Vagina (tissue), 2 donors: ENCODE results near the gene TECTA. TPM values are rescaled to one million over a fixed set of nuclear protein-coding genes. Genes with fewer than 3 reads are reported as not detected.
"Not testable (repeated sequence)": the region's sequence is repeated elsewhere in the genome, so short reads cannot be mapped to it uniquely, and the experiment has no call there.

ENCODE experiments used
- DNase-seq, 2 donors: peaks; one replicate each; pipeline ENCODE4 v3.0.0-alpha.2; 2017; ENCODE audit errors: extremely low spot score in 2 of 2
- H3K27ac ChIP-seq: fragments of 200-600 bp; sonication (generic); one replicate; pipeline ENCODE4 v1.5.1; 2019
- H3K27me3 ChIP-seq: fragments of 200-600 bp; sonication (generic); one replicate; pipeline ENCODE4 v1.5.1; 2019
- H3K36me3 ChIP-seq, 2 donors: fragments of 200-600 bp; sonication (generic); one replicate each; pipeline ENCODE4 v1.5.1; 2017 to 2019
- H3K4me1 ChIP-seq: fragments of 200-600 bp; sonication (generic); one replicate; pipeline ENCODE4 v1.5.1; 2019
- H3K4me3 ChIP-seq, 2 donors: fragments of 200-600 bp; sonication (generic); 1 replicate in 1 of 2; 2 replicates in 1 of 2; pipeline ENCODE4 v1.5.1; 2016 to 2019
- H3K9me3 ChIP-seq: fragments of 200-600 bp; sonication (generic); one replicate; pipeline ENCODE4 v1.5.1; 2019
- POLR2A ChIP-seq, 2 donors: fragments of 450-650 bp; IDR thresholded peaks; one replicate each; pipeline ENCODE4 v1.6.1; 2017; ENCODE audit warnings: antibody characterized with exemption in 2 of 2, mild to moderate bottlenecking in 2 of 2, moderate library complexity in 2 of 2
- POLR2AphosphoS5 ChIP-seq, 2 donors: sonication (generic); formaldehyde crosslinking; IDR thresholded peaks; one replicate each; pipeline ENCODE4 v1.9.0; 2017; ENCODE audit warnings: antibody characterized with exemption in 2 of 2, mild to moderate bottlenecking in 2 of 2, low read depth in 1 of 2; ENCODE audit not compliant: insufficient read depth in 1 of 2
- intact Hi-C: fragments of 100-400 bp; cut with DNase I; formaldehyde crosslinking; loops from one replicate; pipeline ENCODE4 v1.15.1; 2023
- total RNA-seq: library from RNA; depleted of rRNA; stranded (reverse); fragments of >200 nt; gene quantifications from one replicate; pipeline ENCODE4 v1.2.3, GENCODE V29; 2016
- TF ChIP-seq, protein P1 (sequence below), 3 experiments: fragments of 450-650 bp in 2 of 3; fragments of 200-600 bp in 1 of 3; sonication (generic) in 1 of 3; IDR thresholded peaks; one replicate each; pipeline ENCODE4 v1.5.1; 2017 to 2019; ENCODE audit warnings: antibody characterized with exemption in 3 of 3, mild to moderate bottlenecking in 2 of 3, moderate library complexity in 2 of 3

The TECTA gene
- total RNA-seq, 1 donor from 2014 or later = 1.2 TPM

DNA sequence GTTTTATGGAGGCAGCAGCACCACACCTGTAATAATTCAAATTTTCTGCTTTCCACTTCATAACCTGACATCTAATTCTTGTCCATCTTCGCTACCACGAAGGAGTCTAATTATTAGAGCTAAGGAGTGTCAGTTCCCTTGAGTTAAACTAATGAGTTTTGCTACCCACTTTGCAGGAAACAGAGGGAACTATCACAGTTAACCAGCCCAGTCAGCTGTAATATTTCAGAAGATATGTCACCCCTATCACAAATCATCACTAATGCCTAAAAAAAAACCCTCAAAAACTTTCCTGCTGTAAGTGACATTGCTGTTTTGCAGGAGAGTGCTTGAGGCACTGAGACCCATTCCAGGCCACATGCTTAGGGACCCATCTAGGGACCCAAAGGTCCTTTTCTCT, 8.4 kb downstream of the TECTA start:
- H3K9me3 ChIP-seq = no peaks in the 10 kb centered on the region
- intact Hi-C loops = no loop called here
- H3K36me3 ChIP-seq = no peaks in the 10 kb centered on the region
- H3K27me3 ChIP-seq = no peaks in the 10 kb centered on the region
- no peak overlapping the region for H3K27ac ChIP-seq
- TF ChIP-seq POLR2AphosphoS5 (IDR thresholded peaks at IDR 0.05; ENCODE audit: insufficient read depth in 1 of 2, low read depth in 1 of 2) = no peak
- TF ChIP-seq POLR2A (IDR thresholded peaks at IDR 0.05) = no peak
- no peak for DNase-seq
- H3K4me3 ChIP-seq = no peak overlapping the region
- peaks cover 24% of the 10 kb centered on the region for H3K4me1 ChIP-seq

DNA sequence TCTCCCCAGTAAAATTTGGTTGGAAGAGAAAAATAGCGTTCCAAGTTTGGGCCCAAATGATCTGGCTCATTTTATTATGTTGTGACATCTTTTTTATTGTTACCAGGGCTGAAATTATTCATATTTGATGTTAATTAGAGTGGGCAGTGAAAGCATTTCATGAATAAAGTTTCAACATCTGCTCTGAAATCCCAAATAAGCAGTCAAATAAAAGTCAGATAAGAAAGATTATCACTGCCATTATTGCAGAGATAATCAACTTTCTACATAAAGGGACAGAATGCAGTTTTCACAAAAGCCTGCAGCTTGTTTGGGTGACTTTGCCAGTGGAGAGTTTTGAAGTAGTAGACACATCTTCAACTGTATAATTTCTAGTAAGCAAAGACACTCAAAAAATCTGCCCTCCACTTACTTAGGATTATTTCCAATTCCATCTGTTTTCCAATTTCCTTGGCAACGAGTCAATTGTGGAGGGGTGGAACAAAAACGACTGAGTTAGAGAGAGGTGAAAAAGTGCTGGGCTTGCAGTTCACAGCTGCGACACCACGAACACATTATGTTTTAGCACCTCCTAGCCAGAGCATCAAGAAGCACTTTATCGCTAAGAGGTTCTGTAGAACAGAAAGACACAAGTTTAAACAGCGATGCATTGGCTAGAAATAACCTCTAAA, 9.0 kb downstream of the TECTA start:
- intact Hi-C loops = no loop called here
- peak in 1 of 2 donors; percentile 42 for DNase-seq
- Histone ChIP-seq H3K27me3 (no peaks in the 10 kb centered on the region), H3K4me3 (no peak overlapping the region), H3K36me3 (no peaks in the 10 kb centered on the region), H3K9me3 (no peaks in the 10 kb centered on the region), H3K4me1 (peaks cover 21% of the 10 kb centered on the region), H3K27ac (no peak overlapping the region)
- TF ChIP-seq POLR2AphosphoS5 (IDR thresholded peaks at IDR 0.05; ENCODE audit: insufficient read depth in 1 of 2, low read depth in 1 of 2) (no peak), POLR2A (IDR thresholded peaks at IDR 0.05) (no peak)
- TF ChIP-seq, protein P1, sequence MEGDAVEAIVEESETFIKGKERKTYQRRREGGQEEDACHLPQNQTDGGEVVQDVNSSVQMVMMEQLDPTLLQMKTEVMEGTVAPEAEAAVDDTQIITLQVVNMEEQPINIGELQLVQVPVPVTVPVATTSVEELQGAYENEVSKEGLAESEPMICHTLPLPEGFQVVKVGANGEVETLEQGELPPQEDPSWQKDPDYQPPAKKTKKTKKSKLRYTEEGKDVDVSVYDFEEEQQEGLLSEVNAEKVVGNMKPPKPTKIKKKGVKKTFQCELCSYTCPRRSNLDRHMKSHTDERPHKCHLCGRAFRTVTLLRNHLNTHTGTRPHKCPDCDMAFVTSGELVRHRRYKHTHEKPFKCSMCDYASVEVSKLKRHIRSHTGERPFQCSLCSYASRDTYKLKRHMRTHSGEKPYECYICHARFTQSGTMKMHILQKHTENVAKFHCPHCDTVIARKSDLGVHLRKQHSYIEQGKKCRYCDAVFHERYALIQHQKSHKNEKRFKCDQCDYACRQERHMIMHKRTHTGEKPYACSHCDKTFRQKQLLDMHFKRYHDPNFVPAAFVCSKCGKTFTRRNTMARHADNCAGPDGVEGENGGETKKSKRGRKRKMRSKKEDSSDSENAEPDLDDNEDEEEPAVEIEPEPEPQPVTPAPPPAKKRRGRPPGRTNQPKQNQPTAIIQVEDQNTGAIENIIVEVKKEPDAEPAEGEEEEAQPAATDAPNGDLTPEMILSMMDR (IDR thresholded peaks at IDR 0.05) = no peak

DNA sequence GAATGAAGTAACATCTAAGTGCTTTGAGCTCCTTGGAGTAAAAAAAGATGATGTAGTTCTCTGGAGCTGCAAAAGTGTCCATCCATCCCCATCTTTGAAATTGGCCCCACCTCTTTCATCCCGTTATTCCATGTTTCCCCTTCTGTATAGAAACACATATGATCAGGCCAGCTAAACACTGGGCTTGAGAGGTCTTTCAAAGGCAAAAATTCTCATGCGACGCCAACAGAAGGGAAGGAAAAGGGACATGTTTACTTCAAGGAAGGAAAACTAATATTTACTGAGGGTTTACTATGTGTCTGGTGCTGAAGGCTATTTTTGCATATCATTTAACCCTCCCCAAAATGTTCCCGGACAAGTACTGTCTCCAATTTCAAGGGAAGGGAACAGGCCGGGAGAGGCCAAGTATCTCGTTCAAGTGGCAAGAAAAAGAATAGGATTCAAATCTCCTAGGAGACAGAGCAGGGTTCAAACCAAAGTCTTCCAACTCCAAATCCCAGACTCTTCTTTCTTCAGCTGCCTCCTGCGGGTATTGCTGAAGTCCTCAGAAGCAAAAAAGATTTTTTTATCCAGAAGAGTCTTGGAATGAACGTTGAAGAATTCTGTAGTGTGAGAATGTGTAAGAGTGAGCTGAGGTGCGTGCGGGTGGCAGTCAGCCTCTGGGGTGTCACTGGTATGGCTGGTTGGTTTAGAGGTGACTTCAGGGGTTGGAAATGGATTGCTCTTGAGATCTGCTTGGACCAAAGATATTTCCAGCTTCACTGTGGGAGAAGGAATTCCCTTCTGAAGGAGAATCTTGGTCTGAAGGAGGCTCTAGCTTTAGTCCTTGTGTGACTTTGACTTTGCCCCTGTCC, 10.1 kb downstream of the TECTA start:
- H3K27me3 ChIP-seq = no peaks in the 10 kb centered on the region
- no peak overlapping the region for H3K27ac ChIP-seq
- TF ChIP-seq, protein P1 (IDR thresholded peaks at IDR 0.05) = no peak
- no peak for TF ChIP-seq POLR2AphosphoS5 (IDR thresholded peaks at IDR 0.05; ENCODE audit: insufficient read depth in 1 of 2, low read depth in 1 of 2)
- no peak for TF ChIP-seq POLR2A (IDR thresholded peaks at IDR 0.05)
- DNase-seq = peak; percentile 60 to 72
- no peak overlapping the region for H3K4me3 ChIP-seq
- H3K4me1 ChIP-seq = peaks cover 16% of the 10 kb centered on the region
- H3K36me3 ChIP-seq = no peaks in the 10 kb centered on the region
- no peaks in the 10 kb centered on the region for H3K9me3 ChIP-seq
- intact Hi-C loops = no loop called here

DNA sequence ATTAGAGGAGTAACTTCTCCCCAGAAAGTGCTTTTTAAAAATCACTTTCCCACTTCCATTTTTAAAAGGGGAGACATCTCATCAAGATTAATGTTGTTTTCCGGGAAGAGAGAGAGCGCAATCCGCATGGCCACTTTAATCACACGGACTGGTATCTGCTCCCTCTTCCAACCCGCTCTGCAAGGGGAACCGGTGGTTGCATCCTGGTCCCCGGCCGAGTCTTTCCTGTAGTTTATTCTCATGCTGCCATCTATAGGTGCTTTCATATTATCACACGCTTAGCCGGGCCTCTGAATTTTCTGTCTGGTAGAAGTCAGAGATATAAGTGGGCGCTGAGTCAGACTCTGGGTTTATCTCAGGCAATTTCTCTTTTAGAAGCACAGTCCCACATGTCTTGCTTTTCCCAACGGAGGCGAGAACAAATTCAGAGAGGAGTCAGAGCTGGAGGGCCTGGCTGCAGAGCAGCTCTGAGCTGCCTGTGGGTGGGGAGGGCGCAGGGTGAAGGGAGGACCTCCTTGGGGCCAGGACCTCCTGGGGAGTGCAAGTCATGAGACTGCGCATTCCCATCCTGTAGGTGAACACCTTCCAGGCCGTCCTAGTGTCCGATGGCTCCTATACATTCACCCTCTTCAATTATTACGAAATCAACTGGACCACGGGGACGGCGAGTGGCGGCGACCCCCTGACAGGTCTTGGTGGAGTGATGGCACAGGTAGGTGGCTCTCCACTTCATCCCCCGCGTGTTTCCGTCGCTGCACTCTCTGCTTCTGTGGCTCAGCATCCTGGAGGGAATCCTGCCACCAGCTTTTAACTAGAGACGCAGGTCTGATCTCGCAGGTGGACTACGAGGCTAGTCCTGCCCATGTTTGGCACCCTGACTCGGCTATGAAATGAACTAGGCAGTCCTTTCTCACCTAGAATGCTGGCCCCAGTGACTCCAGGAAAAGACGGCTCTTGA, 11.7 kb downstream of the TECTA start:
- Histone ChIP-seq H3K36me3 (no peaks in the 10 kb centered on the region), H3K4me3 (no peak overlapping the region), H3K9me3 (no peaks in the 10 kb centered on the region), H3K4me1 (peaks cover 12% of the 10 kb centered on the region), H3K27me3 (no peaks in the 10 kb centered on the region), H3K27ac (no peak overlapping the region)
- TF ChIP-seq POLR2A (IDR thresholded peaks at IDR 0.05) (no peak), POLR2AphosphoS5 (IDR thresholded peaks at IDR 0.05; ENCODE audit: insufficient read depth in 1 of 2, low read depth in 1 of 2) (no peak)
- TF ChIP-seq, protein P1 (IDR thresholded peaks at IDR 0.05) = peak in 2 of 3 experiments; percentile 41 to 46
- DNase-seq = peak; percentile 83 to 85
- intact Hi-C loops = no loop called here

DNA sequence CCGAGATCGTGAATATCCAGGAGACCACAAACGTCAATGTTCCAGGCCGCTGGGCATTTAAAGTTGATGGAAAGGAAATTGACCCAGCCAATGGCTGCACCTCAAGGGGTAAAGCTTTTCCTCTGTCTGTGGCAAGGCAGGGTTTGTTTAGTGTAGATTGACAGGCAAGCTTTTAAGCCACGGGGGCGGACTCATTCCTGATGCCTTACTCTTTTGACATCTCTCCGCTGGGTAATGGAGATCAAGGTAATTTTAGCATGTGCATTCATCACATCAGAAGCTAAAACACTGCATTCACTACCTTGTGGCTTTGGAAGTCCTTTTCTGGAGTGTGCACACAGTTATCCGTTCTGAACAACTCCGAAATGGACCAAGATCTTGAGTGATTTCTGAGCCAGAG, 12.6 kb downstream of the TECTA start:
- DNase-seq = peak in 1 of 2 donors; percentile 49
- no peaks in the 10 kb centered on the region for H3K36me3 ChIP-seq
- H3K4me1 ChIP-seq = peaks cover 12% of the 10 kb centered on the region
- intact Hi-C loops = no loop called here
- no peak overlapping the region for H3K27ac ChIP-seq
- TF ChIP-seq POLR2AphosphoS5 (IDR thresholded peaks at IDR 0.05; ENCODE audit: insufficient read depth in 1 of 2, low read depth in 1 of 2) (no peak), POLR2A (IDR thresholded peaks at IDR 0.05) (no peak)
- TF ChIP-seq, protein P1 (IDR thresholded peaks at IDR 0.05) = no peak
- no peak overlapping the region for H3K4me3 ChIP-seq
- no peaks in the 10 kb centered on the region for H3K27me3 ChIP-seq
- H3K9me3 ChIP-seq = no peaks in the 10 kb centered on the region

DNA sequence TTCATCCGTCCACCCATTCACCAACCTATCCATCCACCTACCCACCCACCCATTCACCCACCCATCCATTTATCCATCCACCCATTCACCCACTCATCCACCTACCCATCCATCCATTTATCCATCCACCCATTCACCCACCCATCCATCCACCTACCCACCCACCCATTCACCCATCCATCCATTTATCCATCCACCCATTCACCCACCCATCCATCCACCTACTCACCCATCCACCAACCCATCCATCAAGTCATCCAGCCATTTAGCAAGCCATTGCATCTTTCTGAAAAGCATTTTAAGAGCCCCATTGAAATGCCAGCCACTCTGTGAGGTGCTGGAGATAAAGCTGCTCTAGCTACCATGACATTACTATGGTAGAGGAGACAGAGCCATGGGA, 14.0 kb downstream of the TECTA start:
- H3K36me3 ChIP-seq, intact Hi-C loops, H3K27me3 ChIP-seq, H3K4me3 ChIP-seq, H3K27ac ChIP-seq, H3K9me3 ChIP-seq, DNase-seq, H3K4me1 ChIP-seq: not testable (repeated sequence)
